HG03139 (cell line): Measurements from ENCODE around the gene RBM20.
"Not testable (repeated sequence)": the region's sequence is repeated elsewhere in the genome, so short reads cannot be mapped to it uniquely, and the experiment has no call there.

Experiments
- ATAC-seq: cut with Tn5 transposase; IDR thresholded peaks from one replicate; pipeline ENCODE4 v1.9.1; 2021; ENCODE audit not compliant: unreplicated experiment

The RBM20 gene

DNA sequence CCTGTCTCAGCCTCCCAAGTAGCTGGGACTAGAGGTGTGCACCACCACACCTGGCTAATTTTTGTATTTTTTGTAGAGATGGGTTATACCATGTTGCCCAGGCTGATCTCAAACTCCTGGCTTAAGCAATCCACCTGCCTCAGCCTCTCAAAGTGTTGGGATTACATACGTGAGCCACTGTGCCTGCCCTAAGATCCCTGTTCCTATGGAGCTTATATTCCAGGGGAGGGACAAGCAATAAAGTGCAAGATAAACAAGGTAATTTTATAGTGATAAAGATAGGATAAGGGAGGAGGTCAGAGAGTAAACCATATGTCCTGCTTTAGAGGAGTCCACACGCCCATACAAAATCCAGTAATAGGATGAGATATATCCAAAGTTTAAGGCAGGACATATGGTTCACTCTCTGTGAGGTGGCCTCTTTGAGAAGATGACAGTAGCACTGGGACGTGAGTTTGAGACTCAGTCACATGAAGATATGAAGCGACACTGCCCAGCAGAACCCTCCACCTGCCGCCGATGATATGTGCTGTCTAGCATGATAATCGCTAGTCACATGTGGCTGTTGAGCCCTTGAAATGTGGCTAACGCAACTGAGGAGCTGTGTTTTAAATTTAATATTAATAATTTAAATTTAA, 114.1 kb downstream of the RBM20 start:
- no peak for ATAC-seq

DNA sequence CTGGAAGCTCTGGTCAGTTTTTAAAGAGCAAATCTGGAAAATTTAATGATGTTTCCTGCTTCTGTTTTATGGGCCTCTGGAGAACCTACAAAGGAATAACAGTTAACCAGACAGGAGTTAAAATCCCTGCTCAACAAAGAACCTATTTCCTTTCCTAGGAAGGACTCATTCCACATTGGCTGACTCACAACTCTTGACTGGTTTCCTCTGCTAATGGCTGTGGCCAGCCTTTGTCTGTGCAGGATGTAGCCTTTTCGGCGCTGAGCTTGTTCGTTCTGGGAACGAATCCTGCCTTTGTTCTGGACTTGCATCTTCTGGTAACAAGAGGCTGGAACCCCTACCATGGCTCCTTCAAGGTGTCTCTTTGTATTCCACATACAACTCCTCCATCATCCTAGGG, 114.8 kb downstream of the RBM20 start:
- no peak for ATAC-seq

DNA sequence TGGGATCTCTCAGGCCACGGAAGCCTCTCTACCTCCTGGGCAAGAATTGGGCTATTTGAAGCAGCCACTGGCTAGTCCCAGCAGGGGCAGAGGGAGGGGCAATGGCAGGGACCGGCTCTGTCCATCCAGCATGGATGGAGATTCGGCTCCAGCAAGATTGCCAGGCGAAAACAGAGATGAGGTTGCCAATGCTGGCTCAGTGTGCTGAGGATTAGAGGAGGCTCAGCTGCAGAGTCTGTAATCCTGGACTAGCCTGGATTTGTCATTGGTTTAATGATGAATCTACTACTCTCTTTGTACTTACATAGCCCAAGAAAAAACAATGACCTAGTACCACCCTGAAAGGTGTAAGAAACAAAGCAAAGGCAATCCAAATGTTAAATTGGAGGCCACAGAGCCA, 115.4 kb downstream of the RBM20 start:
- no peak for ATAC-seq

DNA sequence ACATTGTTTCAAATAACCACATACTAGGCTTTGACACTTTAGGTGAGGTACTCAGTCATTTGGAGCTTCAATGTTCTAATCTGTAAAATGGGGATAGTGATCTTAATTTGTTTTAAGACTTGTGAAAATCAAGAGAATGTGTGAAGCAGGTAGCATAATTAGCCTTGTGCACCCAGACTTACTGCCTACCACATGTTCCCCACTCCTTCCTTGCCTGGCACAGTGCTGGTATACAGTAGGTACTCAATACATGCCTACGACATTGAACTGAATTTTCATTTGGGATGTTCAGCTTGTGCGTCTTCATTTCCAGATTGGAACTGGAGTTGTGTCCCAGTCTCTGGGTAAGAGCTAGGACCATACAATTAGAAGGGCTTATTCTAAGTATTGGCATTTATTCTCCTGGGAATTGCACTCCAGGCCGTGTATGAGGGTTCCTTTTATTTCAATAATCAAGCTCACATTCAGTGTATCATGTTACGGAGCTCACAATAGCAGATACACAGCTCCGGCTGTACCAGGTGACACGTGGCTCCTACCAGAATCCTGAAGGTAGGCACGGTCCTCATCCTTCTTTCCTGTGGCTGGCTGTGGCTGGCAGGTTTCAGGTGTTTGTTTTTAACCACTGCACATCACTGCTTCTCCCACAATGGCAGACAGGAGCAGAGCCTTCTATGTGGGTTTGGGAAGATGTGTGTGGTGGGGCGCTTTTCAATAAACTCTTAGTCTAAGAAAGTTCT, 118.1 kb downstream of the RBM20 start:
- ATAC-seq: no peak

DNA sequence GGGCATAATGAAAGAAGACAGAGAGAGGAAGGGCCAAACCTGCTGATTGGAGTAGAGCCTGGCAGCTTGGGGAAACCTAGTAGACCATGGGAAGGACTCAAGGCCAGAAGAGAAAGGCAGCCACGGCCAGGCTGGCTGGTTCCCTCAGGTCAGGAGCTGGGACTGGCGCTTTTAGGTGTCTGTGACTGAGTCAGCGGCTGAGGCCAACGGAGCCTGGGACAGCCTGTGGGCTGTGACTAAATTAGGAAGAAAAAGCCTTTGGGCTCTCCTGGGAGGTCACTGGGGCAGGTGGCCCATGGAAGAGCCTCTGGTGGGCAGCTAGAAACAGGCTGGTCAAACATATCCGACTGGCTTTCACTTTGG, 118.7 kb downstream of the RBM20 start:
- ATAC-seq: no peak

DNA sequence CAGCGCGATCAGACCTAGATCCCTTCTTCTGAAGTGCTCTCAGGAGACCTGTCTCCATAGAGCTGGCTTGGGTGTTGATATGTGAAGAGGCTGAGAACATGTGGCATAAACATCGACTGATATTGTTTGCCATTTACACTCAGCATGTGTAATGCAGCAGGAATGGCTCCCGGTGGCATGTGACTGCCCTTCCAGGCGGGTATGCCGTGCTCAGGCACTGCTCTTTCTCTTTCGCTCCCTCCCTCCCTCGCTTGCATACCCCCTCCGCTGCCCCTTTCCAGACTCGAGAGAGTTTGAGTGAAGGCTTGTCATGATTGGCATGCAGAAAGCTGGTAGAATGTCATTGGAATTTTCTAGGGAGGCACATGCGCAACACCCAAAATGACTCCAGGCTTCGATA, 120.2 kb downstream of the RBM20 start:
- no peak for ATAC-seq

DNA sequence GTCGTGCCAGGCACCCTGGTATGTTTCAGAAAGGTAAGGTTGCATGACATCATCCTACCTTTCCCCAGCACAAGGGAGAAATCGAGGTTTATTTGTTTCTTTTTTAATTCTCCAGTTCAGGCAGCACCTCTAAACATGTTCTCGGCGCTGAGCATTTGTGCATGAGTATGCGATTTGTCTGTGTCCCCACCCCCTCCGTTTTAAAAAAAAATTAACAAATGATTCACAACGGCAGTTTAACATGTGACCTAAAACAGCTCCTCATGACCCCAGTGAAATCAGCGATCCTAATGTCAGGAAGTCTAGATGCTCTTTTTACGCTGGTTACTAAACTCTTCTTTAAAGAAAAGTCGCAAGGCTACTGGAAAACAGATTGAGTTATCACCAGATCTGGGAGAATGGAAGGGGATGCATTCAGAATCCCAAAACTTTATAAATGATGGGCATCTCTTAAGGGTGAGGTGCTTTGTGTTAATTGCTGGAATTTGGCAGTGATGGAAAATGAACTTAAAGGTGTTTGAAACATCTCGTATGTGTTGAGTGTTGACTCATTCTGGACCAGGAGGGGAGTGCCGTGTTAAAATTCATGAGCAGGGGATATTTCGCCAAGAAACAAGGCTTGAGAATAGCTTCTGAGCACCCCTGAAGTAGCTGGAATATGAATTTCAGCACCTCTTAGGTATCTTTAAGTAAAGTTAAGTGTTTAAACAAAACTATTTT, 120.8 kb downstream of the RBM20 start:
- ATAC-seq: no peak

DNA sequence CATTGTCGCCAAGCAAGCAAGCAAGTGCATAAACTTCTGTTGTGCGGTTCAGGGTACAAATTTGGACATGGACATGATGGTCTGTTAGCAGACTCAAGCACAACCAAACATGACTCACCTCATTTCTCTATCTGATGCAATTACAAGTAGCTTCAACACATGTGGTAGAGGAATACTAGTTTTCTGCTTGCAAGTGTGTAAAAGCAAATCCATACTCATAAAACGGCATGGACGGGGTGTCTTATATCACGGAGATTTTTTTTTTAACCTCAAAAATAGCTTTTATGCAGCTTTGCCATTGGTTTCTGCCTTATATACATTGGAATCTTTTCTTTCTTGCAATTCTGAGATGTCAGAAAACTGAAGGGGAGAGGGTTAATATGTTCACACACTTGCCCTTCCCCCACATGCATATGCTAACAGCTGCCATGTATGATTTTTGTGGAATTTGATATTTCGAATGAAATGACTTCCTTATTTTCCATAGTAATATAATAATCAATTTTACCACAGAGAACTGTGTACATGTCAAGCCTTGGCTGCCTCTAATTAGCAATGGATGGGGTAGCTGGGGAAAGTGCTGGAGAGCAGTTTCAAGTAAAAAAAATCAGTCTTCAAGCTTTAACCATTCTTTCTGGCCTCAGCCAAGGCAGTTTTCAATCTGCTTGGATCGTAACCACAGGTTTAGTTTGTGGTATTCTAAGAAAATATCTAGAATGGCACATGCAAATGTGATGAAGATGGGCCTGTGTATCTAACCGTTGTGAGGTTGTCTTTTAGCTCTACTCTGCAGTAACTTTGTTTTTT, 121.6 kb downstream of the RBM20 start:
- ATAC-seq: no peak

DNA sequence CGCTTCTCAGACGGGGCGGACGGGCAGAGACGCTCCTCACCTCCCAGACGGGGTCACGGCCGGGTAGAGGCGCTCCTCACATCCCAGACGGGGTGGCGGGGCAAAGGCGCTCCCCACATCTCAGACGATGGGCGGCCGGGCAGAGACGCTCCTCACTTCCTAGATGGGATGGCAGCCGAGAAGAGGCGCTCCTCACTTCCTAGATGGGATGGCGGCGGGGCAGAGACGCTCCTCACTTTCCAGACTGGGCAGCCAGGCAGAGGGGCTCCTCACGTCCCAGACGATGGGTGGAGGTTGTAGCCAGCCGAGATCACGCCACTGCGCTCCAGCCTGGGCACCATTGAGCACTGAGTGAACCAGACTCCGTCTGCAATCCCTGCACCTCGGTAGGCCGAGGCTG, 123.5 kb downstream of the RBM20 start:
- ATAC-seq: not testable (repeated sequence)

DNA sequence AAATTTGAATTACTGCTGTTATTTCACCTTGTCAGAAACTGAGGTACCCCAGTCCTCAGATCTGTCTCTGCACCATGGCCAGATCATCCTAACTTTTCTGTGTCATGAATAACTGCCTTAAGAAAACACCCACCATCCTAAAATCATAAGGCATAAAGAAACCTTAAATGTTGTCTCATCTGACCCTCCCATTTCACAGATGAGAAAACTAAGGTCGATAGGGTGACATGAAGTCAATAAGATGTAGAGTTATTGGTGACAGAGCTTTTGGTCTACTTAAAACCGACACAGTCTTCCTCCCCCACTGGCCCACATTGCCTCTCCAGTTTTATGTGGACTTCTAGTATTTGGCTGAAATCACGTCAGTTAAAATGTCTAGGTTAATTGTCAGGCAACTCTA, 126.1 kb downstream of the RBM20 start:
- ATAC-seq: no peak

DNA sequence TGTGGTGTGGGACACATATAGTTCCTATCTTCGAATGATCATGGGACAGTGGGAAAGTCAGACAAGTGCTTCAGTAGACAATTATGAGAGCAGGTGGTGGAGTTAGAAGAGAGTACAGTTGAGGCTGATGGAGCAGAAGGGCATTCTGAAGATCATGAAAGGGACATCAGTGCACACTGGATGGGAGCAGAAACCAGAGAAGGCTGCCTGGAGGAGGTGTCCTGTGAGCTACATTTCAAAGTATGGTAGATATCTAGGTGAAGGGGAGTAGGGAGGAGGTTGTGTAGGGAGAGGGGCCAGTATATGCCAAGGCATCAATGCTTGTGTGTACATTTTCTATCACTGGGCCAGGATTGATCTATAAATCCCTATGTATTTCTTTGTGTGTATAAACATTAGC, 127.3 kb downstream of the RBM20 start:
- no peak for ATAC-seq

DNA sequence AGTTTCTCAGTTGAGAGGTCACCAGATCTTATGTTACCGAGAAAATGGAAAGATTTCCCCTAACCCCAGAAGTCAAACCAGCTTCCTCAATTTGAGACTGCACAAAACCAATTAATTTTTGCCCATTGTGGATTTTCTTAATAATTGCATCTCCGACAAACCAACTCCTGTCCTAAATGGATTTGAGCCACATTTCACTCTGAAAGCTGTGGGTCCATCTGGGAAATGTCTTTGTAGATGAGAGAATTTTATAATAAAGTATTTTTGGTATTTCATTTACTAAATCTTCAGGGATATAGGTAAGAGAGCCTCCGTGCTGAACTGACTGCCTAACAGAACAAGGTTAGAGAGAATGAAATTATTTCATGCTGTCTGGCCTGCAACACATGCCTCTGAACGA, 127.9 kb downstream of the RBM20 start:
- ATAC-seq: no peak

DNA sequence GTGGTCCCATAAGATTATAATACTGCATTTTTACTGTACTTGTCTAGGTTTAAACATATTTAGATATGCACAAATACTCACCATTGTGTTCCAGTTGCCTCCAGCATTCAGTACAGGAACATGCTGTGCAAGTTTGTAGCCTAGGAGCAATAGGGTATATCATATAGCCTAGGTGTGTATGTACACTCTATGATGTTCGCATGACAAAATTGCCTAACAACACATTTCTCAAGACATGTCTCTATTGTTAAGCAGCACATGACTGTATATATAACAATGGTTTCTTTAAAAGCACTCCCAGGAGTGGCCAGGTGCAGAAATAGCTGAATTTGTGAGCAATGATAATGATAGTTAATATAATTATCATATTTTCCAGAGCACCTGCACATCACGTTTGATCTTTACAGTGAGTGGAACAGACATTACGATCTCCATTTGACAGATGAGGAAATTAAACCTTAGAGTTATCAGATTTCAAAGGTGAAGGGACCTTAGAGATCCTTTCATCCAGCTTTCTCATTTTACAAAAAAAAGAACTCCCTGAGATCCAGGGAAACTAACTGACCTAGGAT, 128.4 kb downstream of the RBM20 start:
- ATAC-seq: no peak

DNA sequence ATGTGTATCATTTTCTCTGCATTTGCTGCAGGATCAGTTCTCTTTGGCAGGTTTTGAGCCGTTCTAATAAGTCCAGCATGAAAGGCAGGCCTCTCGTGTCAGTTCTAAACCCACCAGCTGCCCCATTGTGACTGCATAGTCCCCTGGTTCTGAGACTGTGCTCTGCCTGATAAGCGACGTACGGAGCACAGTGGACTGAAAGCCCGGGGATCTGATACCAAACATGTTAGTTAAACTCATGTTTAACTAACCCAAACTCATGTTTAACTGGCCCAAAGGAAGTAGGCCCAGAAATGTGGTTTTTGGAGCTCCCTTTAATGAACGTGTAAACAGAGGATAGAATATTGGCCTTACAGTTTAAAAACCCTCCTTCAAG, 129.5 kb downstream of the RBM20 start:
- no peak for ATAC-seq

DNA sequence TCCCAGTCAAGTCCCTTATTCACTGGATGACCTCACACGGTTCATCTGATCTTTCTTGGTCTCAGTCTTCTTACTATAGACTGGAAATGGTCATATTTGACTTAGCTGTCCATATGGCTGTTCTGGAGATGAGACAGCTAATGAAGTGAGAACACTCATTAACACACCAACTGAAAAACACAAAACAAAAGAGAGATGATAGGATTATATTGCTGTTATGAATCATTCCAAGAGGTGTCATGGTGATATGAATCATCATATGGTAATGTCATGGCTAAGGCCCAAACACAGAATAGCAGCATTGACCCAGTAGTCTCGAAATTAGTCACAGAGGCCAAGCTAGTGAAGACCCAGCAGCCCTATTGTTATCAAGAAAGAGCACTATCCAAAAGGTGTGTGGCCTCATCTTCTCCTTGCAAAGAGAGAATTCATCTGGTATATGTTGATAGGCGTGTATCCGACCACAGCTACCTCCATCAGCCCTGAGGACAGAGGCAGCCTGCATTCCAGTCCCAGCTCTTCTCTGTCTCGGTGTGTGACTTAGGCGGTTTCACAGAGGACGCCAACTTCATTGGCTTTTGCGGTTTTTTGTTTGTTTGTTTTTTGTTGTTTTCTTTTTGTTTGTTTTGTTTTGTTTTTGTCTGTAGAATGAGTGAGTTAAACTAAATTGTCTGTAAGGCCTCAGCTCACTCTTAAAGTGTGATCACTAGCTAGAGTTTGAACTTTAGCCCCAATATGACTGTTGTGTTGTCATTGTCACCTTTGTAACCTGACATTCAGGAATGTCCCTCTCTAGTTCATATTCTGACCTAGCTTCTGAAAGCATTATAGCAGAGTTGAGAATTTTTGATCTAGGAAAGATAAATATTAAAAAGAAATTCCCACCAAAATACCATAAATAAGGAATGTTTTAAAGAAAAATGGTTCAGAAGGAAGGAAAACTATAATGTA, 130.2 kb downstream of the RBM20 start:
- peak; percentile 95 for ATAC-seq

DNA sequence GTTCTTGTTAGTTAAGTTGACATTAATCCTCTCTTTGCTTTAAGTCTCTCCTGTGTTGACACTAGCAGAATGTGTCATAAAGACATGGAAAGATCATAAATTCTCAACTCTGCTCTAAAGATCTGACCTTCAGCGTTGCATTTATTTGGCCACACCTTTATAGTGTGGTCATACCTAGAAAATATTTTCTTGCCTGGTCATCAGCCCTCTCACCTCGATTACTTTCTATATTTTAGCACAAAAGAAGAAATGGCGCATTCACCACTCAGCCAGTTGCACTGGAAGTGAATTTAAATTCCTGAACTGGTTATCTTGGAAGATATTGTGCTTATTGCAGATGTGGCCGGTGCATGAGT, 130.9 kb downstream of the RBM20 start:
- ATAC-seq: no peak

DNA sequence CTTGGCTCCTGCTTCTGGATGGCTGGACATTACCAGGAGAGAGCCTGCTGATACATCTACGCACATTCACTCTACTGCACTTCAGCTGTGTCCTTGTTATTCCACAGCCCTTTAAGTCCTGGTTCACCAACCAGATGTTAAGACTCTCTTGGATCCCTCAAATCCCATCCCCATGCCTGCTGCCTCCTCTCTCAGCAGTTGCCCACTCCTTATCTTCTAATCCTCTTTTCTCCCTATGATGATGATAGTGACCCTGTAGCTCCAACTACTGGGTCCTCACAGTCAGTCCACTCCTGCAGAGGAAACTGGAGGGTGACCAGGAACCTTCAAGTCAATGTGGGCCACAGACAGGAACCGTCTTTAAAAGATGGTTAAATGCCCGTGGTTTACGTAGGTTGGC, 131.3 kb downstream of the RBM20 start:
- ATAC-seq: no peak

DNA sequence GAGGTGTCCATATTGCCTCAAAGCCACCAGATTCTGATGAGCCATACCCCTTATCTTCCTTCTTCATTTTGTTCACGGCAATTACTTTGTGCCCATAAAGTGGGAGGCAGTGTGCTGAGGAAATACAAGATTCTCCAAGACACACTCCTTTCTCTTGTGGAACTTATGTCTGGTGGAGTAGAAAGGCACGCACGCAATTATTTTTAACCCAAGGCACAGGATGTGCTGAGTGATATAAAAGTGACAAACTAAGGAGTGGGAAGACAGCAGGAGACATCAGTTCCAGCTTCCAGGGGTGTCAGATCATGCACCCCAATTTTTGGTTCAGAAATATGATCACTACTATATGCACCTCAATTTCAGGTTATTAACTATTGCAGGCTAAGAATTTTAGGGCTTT, 132.9 kb downstream of the RBM20 start:
- ATAC-seq: no peak

DNA sequence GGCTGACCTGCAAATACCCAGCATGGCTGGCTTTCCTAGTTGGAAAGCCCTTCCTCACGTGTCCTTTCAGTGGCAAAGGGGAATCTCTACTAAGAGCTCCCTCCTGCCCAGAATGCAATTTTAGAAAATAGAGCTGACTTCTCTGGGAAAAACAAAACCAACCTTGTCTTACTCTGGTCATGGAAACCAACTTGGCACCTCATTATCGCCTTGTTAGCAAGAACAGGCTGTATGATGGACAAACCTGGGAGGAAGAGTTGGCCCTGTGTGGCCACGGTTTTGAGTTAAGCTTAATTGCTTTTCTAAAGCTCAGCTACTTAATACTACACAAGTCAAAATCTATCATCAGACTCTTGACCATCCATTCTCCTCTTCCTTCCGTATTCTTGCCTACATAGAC, 133.5 kb downstream of the RBM20 start:
- no peak for ATAC-seq

DNA sequence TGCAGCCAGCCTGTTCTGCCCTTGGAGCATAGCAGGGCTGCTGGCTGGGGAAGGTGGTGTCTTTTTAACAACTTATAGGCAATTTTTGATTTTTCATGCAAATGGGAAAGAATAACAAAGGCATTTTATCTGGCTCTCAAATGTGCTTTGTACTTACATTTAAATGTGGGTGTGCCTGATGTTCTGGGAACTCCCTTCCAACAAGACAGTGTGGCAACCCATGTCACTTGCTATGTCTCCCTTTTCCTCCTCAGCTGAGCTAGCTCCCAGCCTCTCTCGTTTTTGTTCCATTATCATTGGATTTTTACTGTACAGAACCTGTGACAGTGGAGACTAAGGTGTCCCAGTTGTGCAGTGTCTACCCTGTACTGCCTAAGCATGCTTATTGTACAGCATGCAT, 134.1 kb downstream of the RBM20 start:
- ATAC-seq: no peak
